Mucosa of descending colon (tissue), 3 donors: ENCODE data around the gene LTO1. TPM values are rescaled to one million over a fixed set of nuclear protein-coding genes. Genes with fewer than 3 reads are reported as not detected.

Experiments used
- ATAC-seq: fragments of 200-7000 bp; cut with Tn5 transposase; one replicate; pipeline ENCODE4 v1.9.1; 2020; ENCODE audit warnings: mild to moderate bottlenecking, moderate library complexity
- DNase-seq, 3 donors: peaks; one replicate each; pipeline ENCODE4 v3.0.0-alpha.2; 2020
- H3K36me3 ChIP-seq: fragments of 200-600 bp; one replicate; pipeline ENCODE4 v1.8.0; 2021; ENCODE audit warnings: low read depth, mild to moderate bottlenecking
- H3K4me1 ChIP-seq: fragments of 200-600 bp; one replicate; pipeline ENCODE4 v1.8.0; 2021; ENCODE audit warnings: low read depth, mild to moderate bottlenecking
- H3K4me3 ChIP-seq: fragments of 200-600 bp; one replicate; pipeline ENCODE4 v1.8.0; 2021; ENCODE audit warnings: mild to moderate bottlenecking
- H3K9me3 ChIP-seq: fragments of 200-600 bp; one replicate; pipeline ENCODE4 v1.8.0; 2021; ENCODE audit warnings: mild to moderate bottlenecking
- intact Hi-C, 2 donors: fragments of 100-400 bp; cut with DNase I in 1 of 2; cut with micrococcal nuclease in 1 of 2; formaldehyde crosslinking; loops; one replicate each; pipeline versions ENCODE4 v1.11.0 to v1.11.1; 2022; cut with DNase I, micrococcal nuclease
- total RNA-seq, 3 donors: library from RNA; stranded (reverse); fragmentation: NEBNext Ultra II Directional in 2 of 3; extraction: Animal tissue kit (Norgen Biotek cat#: 25700) in 2 of 3; gene quantifications; one replicate each; pipeline versions ENCODE4 v1.2.1 to v1.2.4, GENCODE V29; 2021 to 2023
- TF ChIP-seq, protein P1 (sequence below): fragments of 200-600 bp; IDR thresholded peaks from one replicate; pipeline ENCODE4 v1.8.0; 2022; ENCODE audit warnings: antibody characterized with exemption, mild to moderate bottlenecking
- donor health status: DM: no; HTN: no; CAD: no; lungs with moderate emphysema.
- donor health status: DM: no; HTN: no; CAD: no.
- donor health status: DM: no; HTN: yes; CAD: no.

Gene LTO1
- total RNA-seq, 3 donors from 2014 or later, result 21.8 to 30.5 (median 22.4) TPM

DNA sequence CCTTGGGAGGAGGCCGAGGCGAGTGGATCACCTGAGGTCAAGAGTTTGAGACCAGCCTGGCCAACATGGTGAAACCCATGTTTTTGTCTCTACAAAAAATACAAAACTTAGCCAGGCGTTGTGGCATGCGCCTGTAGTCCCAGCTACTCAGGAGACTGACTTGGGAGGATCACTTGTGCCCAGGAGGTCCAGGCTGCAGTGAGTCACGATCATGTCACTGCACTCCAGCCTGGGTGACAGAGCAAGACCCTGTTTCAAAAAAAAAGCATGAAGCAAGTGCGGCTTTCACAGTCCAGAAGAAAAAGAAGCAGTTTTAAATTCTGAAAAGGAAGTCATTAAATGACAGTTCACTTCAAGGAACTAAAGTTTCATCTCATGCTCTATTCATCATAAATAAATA, 7.1 kb upstream of the LTO1 start:
- ATAC-seq (no peak), DNase-seq (no peak)
- Histone ChIP-seq H3K9me3 (no peaks in the 10 kb centered on the region), H3K4me3 (no peak overlapping the region), H3K4me1 (no peaks in the 10 kb centered on the region), H3K36me3 (no peaks in the 10 kb centered on the region)
- TF ChIP-seq, protein P1, sequence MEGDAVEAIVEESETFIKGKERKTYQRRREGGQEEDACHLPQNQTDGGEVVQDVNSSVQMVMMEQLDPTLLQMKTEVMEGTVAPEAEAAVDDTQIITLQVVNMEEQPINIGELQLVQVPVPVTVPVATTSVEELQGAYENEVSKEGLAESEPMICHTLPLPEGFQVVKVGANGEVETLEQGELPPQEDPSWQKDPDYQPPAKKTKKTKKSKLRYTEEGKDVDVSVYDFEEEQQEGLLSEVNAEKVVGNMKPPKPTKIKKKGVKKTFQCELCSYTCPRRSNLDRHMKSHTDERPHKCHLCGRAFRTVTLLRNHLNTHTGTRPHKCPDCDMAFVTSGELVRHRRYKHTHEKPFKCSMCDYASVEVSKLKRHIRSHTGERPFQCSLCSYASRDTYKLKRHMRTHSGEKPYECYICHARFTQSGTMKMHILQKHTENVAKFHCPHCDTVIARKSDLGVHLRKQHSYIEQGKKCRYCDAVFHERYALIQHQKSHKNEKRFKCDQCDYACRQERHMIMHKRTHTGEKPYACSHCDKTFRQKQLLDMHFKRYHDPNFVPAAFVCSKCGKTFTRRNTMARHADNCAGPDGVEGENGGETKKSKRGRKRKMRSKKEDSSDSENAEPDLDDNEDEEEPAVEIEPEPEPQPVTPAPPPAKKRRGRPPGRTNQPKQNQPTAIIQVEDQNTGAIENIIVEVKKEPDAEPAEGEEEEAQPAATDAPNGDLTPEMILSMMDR, result no peak
- intact Hi-C loops, result loop anchor here in 1 of 2 donors (10.0 kb wide), 1 partner anchor 513 kb away; no protein-coding TSS in a partner anchor

DNA sequence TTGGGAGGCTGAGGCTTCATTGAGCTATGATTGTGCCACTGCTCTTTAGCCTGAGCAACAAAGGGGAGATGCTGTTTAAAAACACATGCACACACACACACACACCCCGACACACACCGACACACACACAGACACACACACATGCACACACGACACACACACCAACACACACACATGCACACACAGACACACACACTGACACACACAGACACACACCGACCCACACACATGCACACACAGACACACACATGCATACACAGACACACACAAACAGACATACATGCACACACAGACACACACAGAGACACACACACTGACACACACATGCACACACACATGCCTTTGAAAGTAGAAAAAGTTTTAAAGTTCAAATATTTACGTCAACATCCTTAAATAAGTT, 5.5 kb upstream of the LTO1 start:
- Histone ChIP-seq H3K4me1 (no peaks in the 10 kb centered on the region), H3K9me3 (no peaks in the 10 kb centered on the region), H3K4me3 (no peak overlapping the region), H3K36me3 (no peaks in the 10 kb centered on the region)
- intact Hi-C loops, result loop anchor here in 1 of 2 donors (10.0 kb wide), 1 partner anchor 514 kb away; no protein-coding TSS in a partner anchor
- DNase-seq, result no peak
- TF ChIP-seq, protein P1, result no peak
- no peak for ATAC-seq

DNA sequence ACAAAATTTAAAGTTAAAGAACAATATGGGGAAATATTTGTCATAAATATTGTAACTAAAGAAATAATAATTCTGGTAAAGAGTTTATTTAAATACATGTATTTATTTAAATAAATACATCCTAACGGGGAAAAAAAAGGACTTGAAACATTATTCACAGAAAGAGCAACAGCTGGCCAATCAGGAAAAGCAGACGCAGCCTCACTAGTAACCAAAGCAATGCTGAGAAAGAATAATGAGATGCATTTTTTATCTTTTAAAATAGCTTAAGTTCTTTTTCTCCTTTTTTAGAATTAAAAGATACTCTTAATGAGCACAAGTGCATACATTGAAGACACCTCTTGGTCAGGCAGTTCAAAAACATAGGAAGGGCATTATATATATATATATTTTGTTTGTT, 2.6 kb upstream of the LTO1 start:
- H3K36me3 ChIP-seq, result no peaks in the 10 kb centered on the region
- no peak overlapping the region for H3K4me3 ChIP-seq
- TF ChIP-seq, protein P1, result no peak
- ATAC-seq (no peak), DNase-seq (no peak)
- H3K4me1 ChIP-seq, result peaks cover 13% of the 10 kb centered on the region
- intact Hi-C loops, result no loop called here
- H3K9me3 ChIP-seq, result no peaks in the 10 kb centered on the region

DNA sequence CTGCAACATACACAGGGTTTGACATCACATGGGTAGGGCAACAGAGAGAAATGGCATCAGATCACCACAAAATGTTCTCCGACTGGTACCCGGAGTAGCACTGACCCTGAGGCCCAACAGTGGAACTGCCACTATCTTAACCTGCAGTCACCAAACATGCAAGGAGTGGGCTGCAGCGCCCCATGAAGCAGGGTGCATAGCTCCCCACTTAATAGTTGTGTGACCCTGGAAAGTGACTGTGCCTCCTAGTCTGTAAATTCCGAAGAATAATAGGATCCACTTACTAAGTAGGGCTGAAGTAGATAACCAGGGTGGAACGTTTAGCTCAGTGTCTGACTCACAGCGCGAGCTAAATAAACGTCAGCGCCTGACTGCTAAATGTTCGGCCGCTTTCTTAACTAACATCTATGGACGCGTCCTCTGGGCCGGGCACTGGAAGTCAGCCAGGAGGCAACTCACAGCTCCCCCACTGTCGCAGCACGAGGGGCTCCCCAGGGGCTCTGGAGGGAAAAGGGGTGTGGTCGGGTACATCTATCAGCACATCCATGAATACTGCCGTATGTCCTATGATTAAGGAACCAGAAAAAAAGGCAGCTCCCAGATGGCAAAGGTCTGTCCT, 777 bp downstream of the LTO1 start:
- Histone ChIP-seq H3K4me3 (peak overlapping the region; percentile 89), H3K9me3 (no peaks in the 10 kb centered on the region), H3K4me1 (peaks cover 16% of the 10 kb centered on the region), H3K36me3 (no peaks in the 10 kb centered on the region)
- ATAC-seq (peak; percentile 40), DNase-seq (peak in 1 of 3 donors; percentile 18)
- TF ChIP-seq, protein P1, result no peak
- intact Hi-C loops, result no loop called here

DNA sequence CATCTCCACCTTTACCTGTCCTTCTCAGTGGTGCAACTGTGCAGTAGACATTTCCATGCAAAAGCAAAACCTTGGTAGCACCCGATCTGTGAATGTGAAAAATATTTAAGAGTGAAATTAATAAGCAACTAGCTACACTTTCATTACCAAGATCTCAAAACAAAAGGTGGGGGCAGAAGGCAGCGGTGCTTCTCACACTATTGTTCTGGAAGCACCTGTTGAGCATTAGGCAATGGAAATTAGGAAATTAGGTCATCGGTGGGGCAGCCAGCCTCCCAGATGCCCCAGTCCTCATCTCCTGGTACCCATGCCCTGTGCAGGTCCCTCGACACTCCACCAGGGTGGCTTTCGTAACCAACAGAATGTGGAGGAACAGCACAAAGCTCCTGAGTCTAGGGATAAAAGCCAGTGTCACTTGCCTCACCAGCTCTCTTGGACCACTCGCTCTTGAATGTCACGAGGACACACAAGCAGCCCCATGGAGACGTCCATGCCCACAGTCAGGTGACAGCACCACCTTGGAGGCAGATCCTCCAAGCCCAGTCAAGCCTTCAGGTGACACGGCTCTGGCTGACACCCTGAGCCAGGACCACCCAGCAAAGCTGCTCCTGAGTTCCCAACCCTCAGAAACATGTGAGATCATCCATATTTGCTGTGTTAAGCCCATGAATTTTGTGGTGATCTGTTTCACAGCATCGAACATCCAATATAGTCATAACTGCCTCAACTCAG, 3.3 kb downstream of the LTO1 start:
- intact Hi-C loops, result no loop called here
- no peak overlapping the region for H3K4me3 ChIP-seq
- ATAC-seq (no peak), DNase-seq (no peak)
- TF ChIP-seq, protein P1, result no peak
- no peaks in the 10 kb centered on the region for H3K9me3 ChIP-seq
- no peaks in the 10 kb centered on the region for H3K36me3 ChIP-seq
- H3K4me1 ChIP-seq, result peaks cover 16% of the 10 kb centered on the region
